ENCODE measurements around the gene MS4A4E. TPM values are rescaled to one million over a fixed set of nuclear protein-coding genes. Genes with fewer than 3 reads are reported as not detected.

The MS4A4E gene
- total and polyA plus RNA-seq, 7 experiments from 2014 or later = 0.19 to 9.2 (median 2.1) TPM; not detected in 4

- peaks cover 0 to 28% (median 17%) of the 10 kb centered on the region in 11 donors for H3K9me3 Mint-ChIP-seq
- no peak for ATAC-seq
- Histone ChIP-seq H3K4me1 (ENCODE audit: control insufficient read depth in 2 of 2, insufficient read depth in 2 of 2, low read length in 2 of 2) (no peaks in the 10 kb centered on the region), H3K36me3 (ENCODE audit: control insufficient read depth in 2 of 3, insufficient read depth in 3 of 3, low read length in 3 of 3) (no peaks in the 10 kb centered on the region), H3K27me3 (ENCODE audit: control insufficient read depth in 2 of 2, insufficient read depth in 2 of 2, low read length in 2 of 2) (no peaks in the 10 kb centered on the region), H3K27ac (ENCODE audit: low read depth, low read length) (no peak overlapping the region), H3K9me3 (ENCODE audit: control insufficient read depth in 2 of 3, low read length in 3 of 3) (peaks cover 0 to 10% (median 7%) of the 10 kb centered on the region in 3 experiments), H3K4me3 (ENCODE audit: low read length) (no peak overlapping the region)
- ChIA-PET POLR2A (no interaction called here), CTCF (no interaction called here)
- no peaks in the 10 kb centered on the region for H3K36me3 Mint-ChIP-seq
- no peaks in the 10 kb centered on the region for H3K4me1 Mint-ChIP-seq
- H3K27ac Mint-ChIP-seq = no peak overlapping the region
- no peak overlapping the region for H3K4me3 Mint-ChIP-seq
- H3K27me3 Mint-ChIP-seq = peaks cover 0 to 18% (median 14%) of the 10 kb centered on the region in 5 donors
- intact Hi-C loops (cut with micrococcal nuclease) = no loop called here
- DNase-seq = no peak
Measured at GRCh38 chr11:60168306-60168705, 74.6 kb downstream of the MS4A4E start.

GRCh38 chr11:60165951-60166350, 77.0 kb downstream of the MS4A4E start:
- no peaks in the 10 kb centered on the region for H3K4me1 Mint-ChIP-seq
- POLR2A ChIA-PET = no interaction called here
- Histone ChIP-seq H3K9me3 (ENCODE audit: control insufficient read depth in 2 of 3, low read length in 3 of 3) (peaks cover 0 to 10% (median 7%) of the 10 kb centered on the region in 3 experiments), H3K4me1 (ENCODE audit: control insufficient read depth in 2 of 2, insufficient read depth in 2 of 2, low read length in 2 of 2) (no peaks in the 10 kb centered on the region), H3K36me3 (ENCODE audit: control insufficient read depth in 2 of 3, insufficient read depth in 3 of 3, low read length in 3 of 3) (no peaks in the 10 kb centered on the region), H3K4me3 (ENCODE audit: low read length) (no peak overlapping the region), H3K27ac (ENCODE audit: low read depth, low read length) (no peak overlapping the region), H3K27me3 (ENCODE audit: control insufficient read depth in 2 of 2, insufficient read depth in 2 of 2, low read length in 2 of 2) (no peaks in the 10 kb centered on the region)
- no peak for ATAC-seq
- H3K36me3 Mint-ChIP-seq = no peaks in the 10 kb centered on the region
- CTCF ChIA-PET = no interaction called here
- H3K4me3 Mint-ChIP-seq = no peak overlapping the region
- peaks cover 0 to 28% (median 17%) of the 10 kb centered on the region in 11 donors for H3K9me3 Mint-ChIP-seq
- intact Hi-C loops (cut with micrococcal nuclease) = no loop called here
- H3K27me3 Mint-ChIP-seq = peaks cover 0 to 21% (median 10%) of the 10 kb centered on the region in 5 donors
- no peak for DNase-seq
- no peak overlapping the region for H3K27ac Mint-ChIP-seq

GRCh38 chr11:60165538-60165937, 77.4 kb downstream of the MS4A4E start:
- ATAC-seq (no peak), DNase-seq (no peak)
- CTCF ChIA-PET = no interaction called here
- H3K27ac ChIP-seq (ENCODE audit: low read depth, low read length) = no peak overlapping the region
- Mint-ChIP-seq H3K9me3 (peaks cover 0 to 26% (median 17%) of the 10 kb centered on the region in 11 donors), H3K27me3 (peaks cover 0 to 21% (median 10%) of the 10 kb centered on the region in 5 donors), H3K4me3 (no peak overlapping the region), H3K4me1 (no peaks in the 10 kb centered on the region), H3K36me3 (no peaks in the 10 kb centered on the region), H3K27ac (no peak overlapping the region)
- H3K9me3 ChIP-seq (ENCODE audit: control insufficient read depth in 2 of 3, low read length in 3 of 3) = peaks cover 0 to 10% (median 7%) of the 10 kb centered on the region in 3 experiments
- intact Hi-C loops (cut with micrococcal nuclease) = no loop called here
- H3K27me3 ChIP-seq (ENCODE audit: control insufficient read depth in 2 of 2, insufficient read depth in 2 of 2, low read length in 2 of 2) = no peaks in the 10 kb centered on the region
- POLR2A ChIA-PET = no interaction called here
- no peaks in the 10 kb centered on the region for H3K36me3 ChIP-seq (ENCODE audit: control insufficient read depth in 2 of 3, insufficient read depth in 3 of 3, low read length in 3 of 3)
- no peak overlapping the region for H3K4me3 ChIP-seq (ENCODE audit: low read length)
- H3K4me1 ChIP-seq (ENCODE audit: control insufficient read depth in 2 of 2, insufficient read depth in 2 of 2, low read length in 2 of 2) = no peaks in the 10 kb centered on the region

GRCh38 chr11:60164550-60165075, 78.3 kb downstream of the MS4A4E start:
- Mint-ChIP-seq H3K9me3 (peaks cover 0 to 19% (median 9%) of the 10 kb centered on the region in 11 donors), H3K27me3 (peaks cover 0 to 21% (median 10%) of the 10 kb centered on the region in 5 donors), H3K27ac (no peak overlapping the region), H3K36me3 (no peaks in the 10 kb centered on the region), H3K4me3 (no peak overlapping the region), H3K4me1 (no peaks in the 10 kb centered on the region)
- Histone ChIP-seq H3K4me3 (ENCODE audit: low read length) (no peak overlapping the region), H3K9me3 (ENCODE audit: control insufficient read depth in 2 of 3, low read length in 3 of 3) (peaks cover 0 to 10% (median 7%) of the 10 kb centered on the region in 3 experiments), H3K36me3 (ENCODE audit: control insufficient read depth in 2 of 3, insufficient read depth in 3 of 3, low read length in 3 of 3) (no peaks in the 10 kb centered on the region), H3K4me1 (ENCODE audit: control insufficient read depth in 2 of 2, insufficient read depth in 2 of 2, low read length in 2 of 2) (no peaks in the 10 kb centered on the region), H3K27me3 (ENCODE audit: control insufficient read depth in 2 of 2, insufficient read depth in 2 of 2, low read length in 2 of 2) (no peaks in the 10 kb centered on the region), H3K27ac (ENCODE audit: low read depth, low read length) (no peak overlapping the region)
- ATAC-seq (no peak), DNase-seq (no peak)
- POLR2A ChIA-PET = no interaction called here
- intact Hi-C loops (cut with micrococcal nuclease) = no loop called here
- CTCF ChIA-PET = no interaction called here

GRCh38 chr11:60161766-60162165, 81.2 kb downstream of the MS4A4E start:
- intact Hi-C loops (cut with micrococcal nuclease) = no loop called here
- H3K27ac Mint-ChIP-seq = no peak overlapping the region
- Histone ChIP-seq H3K4me1 (ENCODE audit: control insufficient read depth in 2 of 2, insufficient read depth in 2 of 2, low read length in 2 of 2) (no peaks in the 10 kb centered on the region), H3K4me3 (ENCODE audit: low read length) (no peak overlapping the region), H3K27me3 (ENCODE audit: control insufficient read depth in 2 of 2, insufficient read depth in 2 of 2, low read length in 2 of 2) (no peaks in the 10 kb centered on the region), H3K27ac (ENCODE audit: low read depth, low read length) (no peak overlapping the region), H3K36me3 (ENCODE audit: control insufficient read depth in 2 of 3, insufficient read depth in 3 of 3, low read length in 3 of 3) (no peaks in the 10 kb centered on the region), H3K9me3 (ENCODE audit: control insufficient read depth in 2 of 3, low read length in 3 of 3) (no peaks in the 10 kb centered on the region)
- peaks cover 0 to 28% (median 16%) of the 10 kb centered on the region in 5 donors for H3K27me3 Mint-ChIP-seq
- POLR2A ChIA-PET = no interaction called here
- no peak overlapping the region for H3K4me3 Mint-ChIP-seq
- H3K4me1 Mint-ChIP-seq = no peaks in the 10 kb centered on the region
- DNase-seq = no peak
- CTCF ChIA-PET = no interaction called here
- no peaks in the 10 kb centered on the region for H3K36me3 Mint-ChIP-seq
- peaks cover 0 to 9% (median 2%) of the 10 kb centered on the region in 11 donors for H3K9me3 Mint-ChIP-seq
- no peak for ATAC-seq

- ChIA-PET POLR2A (no interaction called here), CTCF (no interaction called here)
- H3K27ac Mint-ChIP-seq = no peak overlapping the region
- intact Hi-C loops (cut with micrococcal nuclease) = no loop called here
- no peak overlapping the region for H3K4me3 Mint-ChIP-seq
- peaks cover 0 to 24% (median 19%) of the 10 kb centered on the region in 5 donors for H3K27me3 Mint-ChIP-seq
- Histone ChIP-seq H3K4me3 (ENCODE audit: low read length) (no peak overlapping the region), H3K27me3 (ENCODE audit: control insufficient read depth in 2 of 2, insufficient read depth in 2 of 2, low read length in 2 of 2) (no peaks in the 10 kb centered on the region), H3K36me3 (ENCODE audit: control insufficient read depth in 2 of 3, insufficient read depth in 3 of 3, low read length in 3 of 3) (no peaks in the 10 kb centered on the region), H3K4me1 (ENCODE audit: control insufficient read depth in 2 of 2, insufficient read depth in 2 of 2, low read length in 2 of 2) (no peaks in the 10 kb centered on the region), H3K9me3 (ENCODE audit: control insufficient read depth in 2 of 3, low read length in 3 of 3) (no peaks in the 10 kb centered on the region), H3K27ac (ENCODE audit: low read depth, low read length) (no peak overlapping the region)
- no peak for ATAC-seq
- no peaks in the 10 kb centered on the region for H3K36me3 Mint-ChIP-seq
- no peak for DNase-seq
- peaks cover 0 to 9% (median 3%) of the 10 kb centered on the region in 11 donors for H3K9me3 Mint-ChIP-seq
- H3K4me1 Mint-ChIP-seq = peaks cover 0 to 2% (median 0%) of the 10 kb centered on the region in 7 donors
Measured at GRCh38 chr11:60161107-60161506, 81.8 kb downstream of the MS4A4E start.

GRCh38 chr11:60159868-60160267, 83.1 kb downstream of the MS4A4E start:
- Mint-ChIP-seq H3K27ac (no peak overlapping the region), H3K9me3 (peaks cover 0 to 8% (median 4%) of the 10 kb centered on the region in 11 donors), H3K36me3 (no peaks in the 10 kb centered on the region), H3K4me1 (peaks cover 0 to 5% (median 0%) of the 10 kb centered on the region in 7 donors), H3K27me3 (peaks cover 0 to 21% (median 19%) of the 10 kb centered on the region in 5 donors), H3K4me3 (no peak overlapping the region)
- Histone ChIP-seq H3K36me3 (ENCODE audit: control insufficient read depth in 2 of 3, insufficient read depth in 3 of 3, low read length in 3 of 3) (no peaks in the 10 kb centered on the region), H3K27ac (ENCODE audit: low read depth, low read length) (no peak overlapping the region), H3K4me1 (ENCODE audit: control insufficient read depth in 2 of 2, insufficient read depth in 2 of 2, low read length in 2 of 2) (no peaks in the 10 kb centered on the region), H3K4me3 (ENCODE audit: low read length) (no peak overlapping the region), H3K9me3 (ENCODE audit: control insufficient read depth in 2 of 3, low read length in 3 of 3) (no peaks in the 10 kb centered on the region), H3K27me3 (ENCODE audit: control insufficient read depth in 2 of 2, insufficient read depth in 2 of 2, low read length in 2 of 2) (no peaks in the 10 kb centered on the region)
- ATAC-seq = no peak
- no peak for DNase-seq
- ChIA-PET POLR2A (no interaction called here), CTCF (no interaction called here)
- intact Hi-C loops (cut with micrococcal nuclease) = no loop called here
